Liver (tissue), 9 donors: ENCODE results near the gene AEBP1. TPM values are rescaled to one million over a fixed set of nuclear protein-coding genes. Genes with fewer than 3 reads are reported as not detected.

ENCODE experiments used
- DNase-seq: peaks from one replicate; pipeline ENCODE4 v3.0.0-alpha.2; 2017; ENCODE audit warnings: low spot score
- H3K27ac ChIP-seq, 2 donors: one replicate each; pipeline ENCODE4 v1.7.0; 2013; ENCODE audit warnings: inconsistent platforms in 2 of 2, low read length in 2 of 2, control low read depth in 1 of 2, low read depth in 1 of 2, mild to moderate bottlenecking in 1 of 2
- H3K27me3 ChIP-seq, 4 donors: one replicate each; pipeline versions ENCODE4 v1.6.1 to v1.7.0; 2013; ENCODE audit warnings: low read length in 3 of 4, inconsistent platforms in 1 of 4, mild to moderate bottlenecking in 1 of 4, moderate library complexity in 1 of 4; ENCODE audit not compliant: control insufficient read depth in 4 of 4, insufficient read depth in 4 of 4
- H3K36me3 ChIP-seq, 4 donors: one replicate each; pipeline versions ENCODE4 v1.6.1 to v1.7.0; 2013; ENCODE audit warnings: low read length in 3 of 4, mild to moderate bottlenecking in 3 of 4, low read depth in 1 of 4, moderate library complexity in 1 of 4; ENCODE audit not compliant: control insufficient read depth in 4 of 4, insufficient read depth in 3 of 4
- H3K4me1 ChIP-seq, 4 donors: one replicate each; pipeline versions ENCODE4 v1.6.1 to v1.7.0; 2013; ENCODE audit warnings: low read length in 3 of 4, mild to moderate bottlenecking in 3 of 4, moderate library complexity in 1 of 4; ENCODE audit not compliant: control insufficient read depth in 4 of 4, insufficient read depth in 4 of 4
- H3K4me3 ChIP-seq, 3 donors: one replicate each; pipeline versions ENCODE4 v1.6.1 to v1.7.0; 2013; ENCODE audit warnings: low read length in 3 of 3, control low read depth in 1 of 3, low read depth in 1 of 3, mild to moderate bottlenecking in 1 of 3
- H3K9ac ChIP-seq, 2 donors: one replicate each; pipeline ENCODE4 v1.7.0; 2013; ENCODE audit warnings: low read length in 2 of 2, mild to moderate bottlenecking in 2 of 2, moderate library complexity in 2 of 2, control low read depth in 1 of 2, low read depth in 1 of 2
- H3K9me3 ChIP-seq, 4 donors: one replicate each; pipeline versions ENCODE4 v1.6.1 to v1.7.0; 2013; ENCODE audit warnings: low read length in 3 of 4; ENCODE audit not compliant: control insufficient read depth in 4 of 4
- ATF3 ChIP-seq: IDR thresholded peaks from 2 replicates; pipeline ENCODE4 v1.6.1; 2016; ENCODE audit warnings: antibody characterized with exemption
- CTCF ChIP-seq: fragments of 150-350 bp; IDR thresholded peaks from 2 replicates; pipeline ENCODE4 v1.5.1; 2017; ENCODE audit warnings: improper control_type of control experiment, low read depth, low read length; ENCODE audit not compliant: missing input control
- EGR1 ChIP-seq, 2 donors: IDR thresholded peaks; 2 replicates each; pipeline ENCODE4 v1.6.1; 2016 to 2018; ENCODE audit warnings: antibody characterized with exemption in 2 of 2, low read depth in 2 of 2
- FOXA2 ChIP-seq: IDR thresholded peaks from 2 replicates; pipeline ENCODE4 v1.6.1; 2016; ENCODE audit warnings: antibody characterized with exemption
- HNF4A ChIP-seq, 2 donors: conservative IDR thresholded peaks; 2 replicates each; pipeline ENCODE4 v1.6.1; 2016; ENCODE audit warnings: antibody characterized with exemption in 2 of 2, mild to moderate bottlenecking in 2 of 2
- HNF4G ChIP-seq: IDR thresholded peaks from 2 replicates; pipeline ENCODE4 v1.6.1; 2016; ENCODE audit warnings: antibody characterized with exemption
- JUND ChIP-seq, 2 donors: IDR thresholded peaks; 2 replicates each; pipeline ENCODE4 v1.6.1; 2016; ENCODE audit warnings: antibody characterized with exemption in 2 of 2
- MAX ChIP-seq: IDR thresholded peaks from 2 replicates; pipeline ENCODE4 v1.6.1; 2016; ENCODE audit warnings: antibody characterized with exemption
- NR2F2 ChIP-seq: IDR thresholded peaks from 2 replicates; pipeline ENCODE4 v1.6.1; 2016; ENCODE audit warnings: antibody characterized with exemption
- RAD21 ChIP-seq, 2 donors: IDR thresholded peaks; 2 replicates each; pipeline ENCODE4 v1.6.1; 2016; ENCODE audit warnings: antibody characterized with exemption in 2 of 2, mild to moderate bottlenecking in 2 of 2
- REST ChIP-seq: IDR thresholded peaks from 2 replicates; pipeline ENCODE4 v1.6.1; 2016; ENCODE audit warnings: antibody characterized with exemption, mild to moderate bottlenecking
- RXRA ChIP-seq, 2 donors: IDR thresholded peaks; 2 replicates each; pipeline ENCODE4 v1.6.1; 2017 to 2018; ENCODE audit warnings: antibody characterized with exemption in 2 of 2, mild to moderate bottlenecking in 1 of 2
- SP1 ChIP-seq: IDR thresholded peaks from 2 replicates; pipeline ENCODE4 v1.6.1; 2018; ENCODE audit warnings: antibody characterized with exemption, mild to moderate bottlenecking
- TAF1 ChIP-seq: conservative IDR thresholded peaks from 2 replicates; pipeline ENCODE4 v1.6.1; 2016; ENCODE audit warnings: antibody characterized with exemption, mild to moderate bottlenecking
- YY1 ChIP-seq: IDR thresholded peaks from 2 replicates; pipeline ENCODE4 v1.6.1; 2016; ENCODE audit warnings: antibody characterized with exemption, mild to moderate bottlenecking
- ZBTB33 ChIP-seq: IDR thresholded peaks from 2 replicates; pipeline ENCODE4 v1.6.1; 2016; ENCODE audit warnings: antibody characterized with exemption
- WGBS: extraction: QIAGEN DNeasy Blood & Tissue Kit; methylation state at CpG from one replicate; pipeline ENCODE4 v1.1.7; 2013; 5-methylcytosine and 5-hydroxymethylcytosine counted together
- polyA plus RNA-seq, 2 donors: library from polyadenylated mRNA; stranded (reverse) in 1 of 2; unstranded in 1 of 2; fragments of 200-250 nt in 1 of 2; fragments of >200 nt in 1 of 2; fragmentation: Nextera tagmentation in 1 of 2; extraction: Ambion mirVana in 1 of 2; gene quantifications; one replicate each; pipeline versions ENCODE4 v1.2.1 to v1.2.3, GENCODE V29; 2013 to 2015
- total RNA-seq, 2 donors: library from RNA; depleted of rRNA; stranded (reverse); fragments of >200 nt; gene quantifications; one replicate each; pipeline ENCODE4 v1.2.3, GENCODE V29; 2014
- donor health status: healthy.
- donor health status: healthy.
- donor health status: healthy.
- donor health status: healthy.
- donor health status: healthy.

Gene AEBP1
- total and polyA plus RNA-seq, 4 donors, result 3.4 to 13.3 (median 7.7) TPM

- H3K9me3 ChIP-seq, result no peaks in the 10 kb centered on the region
- H3K27ac ChIP-seq, result no peak overlapping the region
- H3K4me1 ChIP-seq, result peaks cover 0 to 8% (median 2%) of the 10 kb centered on the region in 4 donors
- no peaks in the 10 kb centered on the region for H3K27me3 ChIP-seq
- no peak overlapping the region for H3K9ac ChIP-seq
- no peak overlapping the region for H3K4me3 ChIP-seq
- no peak for TF ChIP-seq HNF4A (conservative IDR thresholded peaks at IDR 0.05)
- no peak for TF ChIP-seq SP1
- no peak for TF ChIP-seq YY1
- TF ChIP-seq EGR1 (IDR thresholded peaks at IDR 0.05; ENCODE audit: low read depth in 2 of 2), result no peak
- TF ChIP-seq ATF3, result no peak
- no peak for TF ChIP-seq FOXA2
- TF ChIP-seq HNF4G, result no peak
- TF ChIP-seq TAF1, result no peak
- TF ChIP-seq ZBTB33, result no peak
- TF ChIP-seq CTCF, result no peak
- TF ChIP-seq MAX, result no peak
- TF ChIP-seq REST, result no peak
- no peak for TF ChIP-seq RAD21 (IDR thresholded peaks at IDR 0.05)
- no peak for TF ChIP-seq RXRA (IDR thresholded peaks at IDR 0.05)
- no peak for TF ChIP-seq JUND (IDR thresholded peaks at IDR 0.05)
- no peak for TF ChIP-seq NR2F2
- DNase-seq, result peak; percentile 14
- peaks cover 0 to 27% (median 8%) of the 10 kb centered on the region in 4 donors for H3K36me3 ChIP-seq
- WGBS, result 90% methylated on average over 18 of the region's 18 CpGs
Measured at GRCh38 chr7:44149571-44150465, 45.7 kb downstream of the AEBP1 start.
